ENCODE results near the gene SNPH.

SNPH gene

DNA sequence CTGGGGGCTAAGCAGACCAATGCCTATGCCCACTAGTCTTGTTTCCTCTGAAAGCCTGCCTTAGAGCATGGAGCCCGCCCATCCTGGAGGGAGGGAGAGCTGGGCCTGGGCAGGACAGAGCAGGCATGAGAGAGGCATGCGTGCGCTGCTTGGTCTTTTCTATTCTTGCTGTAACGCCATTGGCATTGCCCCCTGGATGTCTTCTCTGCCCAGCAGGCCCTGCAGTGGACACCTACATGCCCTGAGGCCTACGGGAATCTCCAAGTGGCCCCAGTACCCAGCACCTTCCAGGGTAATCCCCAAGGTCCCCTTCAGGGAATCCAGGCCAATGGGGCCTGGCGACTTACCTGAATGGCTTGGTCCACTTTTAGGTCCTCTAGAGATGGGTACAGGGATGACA is 53.9 kb downstream of the SNPH start:
- Histone ChIP-seq H3K27ac (ENCODE audit: low read depth, low read length) (no peak overlapping the region), H3K4me1 (ENCODE audit: insufficient read depth, low read length) (no peaks in the 10 kb centered on the region), H3K9ac (ENCODE audit: low read depth, low read length) (no peak overlapping the region), H3K27me3 (ENCODE audit: insufficient read depth, low read length) (no peaks in the 10 kb centered on the region; the same call in 1 of the 2 replicates), H3K4me3 (ENCODE audit: low read length) (no peak overlapping the region), H3K9me3 (ENCODE audit: insufficient read depth, low read depth, low read length) (no peaks in the 10 kb centered on the region), H3K36me3 (ENCODE audit: insufficient read depth, low read length) (no peaks in the 10 kb centered on the region)
- whole genome bisulfite sequencing: 85% methylated on average over 6 of the region's 6 CpGs

DNA sequence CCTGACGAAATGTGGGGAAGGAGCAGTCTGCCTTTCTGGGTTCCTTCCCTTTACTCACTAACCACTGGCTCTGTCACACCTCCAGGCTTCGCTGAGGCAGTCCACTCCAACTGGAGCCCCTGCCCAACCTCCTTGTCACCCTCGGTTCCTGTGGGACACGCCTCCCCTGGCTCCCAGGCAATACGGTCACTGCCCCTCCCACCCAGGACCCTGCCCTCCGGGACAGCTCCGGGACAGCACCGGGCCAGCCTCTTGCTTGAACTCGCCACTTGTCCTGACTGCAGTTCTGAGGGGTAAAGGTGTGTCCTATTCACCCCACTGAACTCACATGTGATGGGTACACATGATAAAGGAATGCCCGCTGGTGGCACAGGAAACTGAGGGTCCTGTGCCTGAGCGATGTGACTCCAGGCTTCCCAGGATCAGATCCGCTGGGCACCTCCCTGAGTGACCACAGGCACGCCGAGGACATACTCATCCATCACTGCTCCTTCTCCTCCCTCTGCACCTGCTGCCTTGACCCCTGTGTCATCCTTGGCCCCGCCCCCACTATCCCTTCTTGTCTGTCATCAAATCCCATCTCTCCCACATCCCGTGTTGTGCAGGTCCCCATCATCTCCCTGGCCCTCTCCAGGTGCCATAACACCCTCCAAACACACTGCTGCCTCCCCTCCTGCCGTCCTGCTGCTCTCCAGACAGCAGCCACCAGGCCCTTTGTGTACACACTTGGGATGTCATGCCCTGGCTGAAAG is 55.0 kb downstream of the SNPH start:
- no peak overlapping the region for H3K27ac ChIP-seq (ENCODE audit: low read depth, low read length)
- H3K4me3 ChIP-seq (ENCODE audit: low read length): no peak overlapping the region
- no peaks in the 10 kb centered on the region for H3K36me3 ChIP-seq (ENCODE audit: insufficient read depth, low read length)
- peaks cover 2% of the 10 kb centered on the region; the same call in 1 of the 2 replicates for H3K4me1 ChIP-seq (ENCODE audit: insufficient read depth, low read length)
- no peak overlapping the region for H3K9ac ChIP-seq (ENCODE audit: low read depth, low read length)
- H3K27me3 ChIP-seq (ENCODE audit: insufficient read depth, low read length): no peaks in the 10 kb centered on the region; the same call in 1 of the 2 replicates
- 83% methylated on average over 17 of the region's 17 CpGs for WGBS
- H3K9me3 ChIP-seq (ENCODE audit: insufficient read depth, low read depth, low read length): no peaks in the 10 kb centered on the region

DNA sequence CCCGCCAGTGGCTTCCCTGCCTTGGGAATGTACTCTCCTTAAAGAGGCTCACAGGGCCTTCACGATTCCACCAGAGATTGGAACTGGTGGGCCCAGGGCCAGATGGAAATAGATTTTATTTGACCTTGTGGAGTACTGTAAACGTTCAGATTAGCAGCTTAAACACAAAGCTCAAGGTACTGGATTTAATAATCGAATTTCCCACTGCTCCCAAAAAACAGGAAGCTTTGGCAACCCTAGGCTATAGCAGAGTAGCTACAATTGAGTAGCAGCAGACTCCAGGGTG is 55.5 kb downstream of the SNPH start:
- whole genome bisulfite sequencing: 85% methylated on average over 4 of the region's 4 CpGs
- Histone ChIP-seq H3K4me1 (ENCODE audit: insufficient read depth, low read length) (peaks cover 7% of the 10 kb centered on the region; the same call in 1 of the 2 replicates), H3K27ac (ENCODE audit: low read depth, low read length) (no peak overlapping the region), H3K36me3 (ENCODE audit: insufficient read depth, low read length) (no peaks in the 10 kb centered on the region), H3K9me3 (ENCODE audit: insufficient read depth, low read depth, low read length) (no peaks in the 10 kb centered on the region), H3K27me3 (ENCODE audit: insufficient read depth, low read length) (no peaks in the 10 kb centered on the region), H3K9ac (ENCODE audit: low read depth, low read length) (no peak overlapping the region), H3K4me3 (ENCODE audit: low read length) (no peak overlapping the region)

DNA sequence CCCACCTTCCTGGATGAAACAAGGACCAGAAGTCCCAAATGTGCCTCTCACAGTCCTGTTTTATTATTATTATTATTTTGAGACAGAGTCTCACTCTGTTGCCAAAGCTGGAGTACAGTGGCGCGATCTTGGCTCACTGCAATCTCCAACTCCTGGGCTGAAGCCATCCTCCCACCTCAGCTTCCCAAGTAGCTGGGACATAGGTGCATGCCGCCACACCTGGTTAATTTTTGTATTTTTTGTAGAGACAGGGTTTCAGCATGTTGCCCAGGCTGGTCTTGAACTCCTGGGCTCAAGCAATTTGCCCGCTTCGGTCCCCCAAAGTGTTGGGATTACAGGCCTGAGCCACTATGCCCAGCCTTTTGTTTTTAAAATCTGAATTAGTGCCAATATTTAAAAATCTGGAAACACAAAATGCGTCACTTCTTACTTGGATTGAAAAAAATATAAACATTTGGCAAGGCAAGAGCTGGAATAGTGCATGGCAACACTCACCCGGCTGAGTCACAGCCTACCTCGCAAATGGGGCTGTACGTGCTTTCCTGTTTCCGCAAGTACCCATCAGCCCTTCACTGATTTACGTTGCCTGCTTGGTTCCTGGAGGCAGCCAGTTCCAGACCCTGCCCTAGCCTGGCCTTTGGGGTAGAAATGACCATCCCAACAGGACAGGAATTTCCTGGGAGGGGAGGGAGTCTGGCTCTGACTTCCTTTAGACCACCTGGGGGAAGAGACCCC is 56.6 kb downstream of the SNPH start:
- no peak overlapping the region for H3K9ac ChIP-seq (ENCODE audit: low read depth, low read length)
- H3K9me3 ChIP-seq (ENCODE audit: insufficient read depth, low read depth, low read length): no peaks in the 10 kb centered on the region
- H3K4me1 ChIP-seq (ENCODE audit: insufficient read depth, low read length): peaks cover 7% of the 10 kb centered on the region; the same call in 1 of the 2 replicates
- WGBS: 89% methylated on average over 11 of the region's 11 CpGs
- no peak overlapping the region for H3K4me3 ChIP-seq (ENCODE audit: low read length)
- H3K27me3 ChIP-seq (ENCODE audit: insufficient read depth, low read length): no peaks in the 10 kb centered on the region
- no peaks in the 10 kb centered on the region for H3K36me3 ChIP-seq (ENCODE audit: insufficient read depth, low read length)
- H3K27ac ChIP-seq (ENCODE audit: low read depth, low read length): no peak overlapping the region

DNA sequence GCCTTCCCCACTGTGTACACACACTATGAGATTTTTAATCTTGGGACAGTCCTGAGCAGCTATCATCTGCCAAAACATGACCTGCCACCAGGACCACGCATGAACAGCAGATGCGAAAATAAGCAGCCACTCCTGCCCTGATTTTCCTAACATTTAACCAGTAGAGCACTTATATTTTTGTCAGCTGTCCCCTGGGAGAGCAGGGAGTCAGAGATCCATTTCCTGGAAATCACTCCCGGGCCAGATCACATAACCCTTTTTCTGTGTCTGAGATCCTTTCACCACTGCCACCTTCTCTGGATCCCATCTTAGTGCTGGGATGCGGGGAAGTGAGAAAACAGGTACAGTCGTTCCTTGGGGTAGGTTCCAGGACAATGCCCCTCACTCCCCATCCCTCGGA is 57.2 kb downstream of the SNPH start:
- 91% methylated on average over 6 of the region's 6 CpGs for WGBS
- Histone ChIP-seq H3K27me3 (ENCODE audit: insufficient read depth, low read length) (no peaks in the 10 kb centered on the region), H3K27ac (ENCODE audit: low read depth, low read length) (no peak overlapping the region), H3K9me3 (ENCODE audit: insufficient read depth, low read depth, low read length) (no peaks in the 10 kb centered on the region), H3K9ac (ENCODE audit: low read depth, low read length) (no peak overlapping the region), H3K4me3 (ENCODE audit: low read length) (no peak overlapping the region), H3K36me3 (ENCODE audit: insufficient read depth, low read length) (no peaks in the 10 kb centered on the region), H3K4me1 (ENCODE audit: insufficient read depth, low read length) (peaks cover 7% of the 10 kb centered on the region; the same call in 1 of the 2 replicates)

DNA sequence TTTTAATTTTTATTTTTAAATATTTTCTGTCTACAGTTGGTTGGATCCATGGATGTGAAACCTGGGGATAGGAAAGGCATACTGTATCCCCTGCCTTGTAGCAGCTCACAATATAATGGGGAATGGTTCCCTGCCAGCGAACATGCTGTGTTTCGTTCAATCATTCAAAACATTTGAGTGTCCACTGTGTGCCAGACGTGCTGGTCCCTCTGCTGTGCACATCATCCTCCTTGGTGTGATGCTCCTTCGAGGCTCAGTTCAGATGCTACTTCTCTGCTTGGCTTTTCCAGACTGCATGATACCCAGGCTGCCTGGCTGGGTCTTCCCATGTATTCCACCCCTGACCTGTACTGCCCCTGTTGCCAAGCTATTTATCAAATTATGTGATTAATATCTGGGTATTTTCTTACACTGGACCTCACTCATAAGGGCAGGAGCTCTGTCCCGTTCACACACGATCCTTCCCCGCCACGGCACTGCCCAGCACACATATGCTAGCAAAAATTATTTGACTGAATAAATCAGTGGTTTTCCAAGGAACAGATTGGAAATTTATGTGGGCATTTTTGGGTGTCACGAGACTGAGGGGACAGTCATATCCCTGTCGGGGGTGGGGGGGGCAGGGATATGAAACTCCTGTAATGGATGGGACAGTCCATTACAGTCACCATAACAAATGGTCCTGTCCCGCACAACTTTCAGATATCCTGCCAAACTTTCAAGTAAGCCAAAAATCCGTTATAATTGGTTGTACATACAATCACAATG is 57.9 kb downstream of the SNPH start:
- peaks cover 7% of the 10 kb centered on the region; the same call in 1 of the 2 replicates for H3K4me1 ChIP-seq (ENCODE audit: insufficient read depth, low read length)
- no peaks in the 10 kb centered on the region for H3K9me3 ChIP-seq (ENCODE audit: insufficient read depth, low read depth, low read length)
- no peak overlapping the region for H3K4me3 ChIP-seq (ENCODE audit: low read length)
- H3K9ac ChIP-seq (ENCODE audit: low read depth, low read length): no peak overlapping the region
- WGBS: 91% methylated on average over 12 of the region's 12 CpGs
- no peaks in the 10 kb centered on the region for H3K27me3 ChIP-seq (ENCODE audit: insufficient read depth, low read length)
- H3K36me3 ChIP-seq (ENCODE audit: insufficient read depth, low read length): no peaks in the 10 kb centered on the region
- H3K27ac ChIP-seq (ENCODE audit: low read depth, low read length): no peak overlapping the region

DNA sequence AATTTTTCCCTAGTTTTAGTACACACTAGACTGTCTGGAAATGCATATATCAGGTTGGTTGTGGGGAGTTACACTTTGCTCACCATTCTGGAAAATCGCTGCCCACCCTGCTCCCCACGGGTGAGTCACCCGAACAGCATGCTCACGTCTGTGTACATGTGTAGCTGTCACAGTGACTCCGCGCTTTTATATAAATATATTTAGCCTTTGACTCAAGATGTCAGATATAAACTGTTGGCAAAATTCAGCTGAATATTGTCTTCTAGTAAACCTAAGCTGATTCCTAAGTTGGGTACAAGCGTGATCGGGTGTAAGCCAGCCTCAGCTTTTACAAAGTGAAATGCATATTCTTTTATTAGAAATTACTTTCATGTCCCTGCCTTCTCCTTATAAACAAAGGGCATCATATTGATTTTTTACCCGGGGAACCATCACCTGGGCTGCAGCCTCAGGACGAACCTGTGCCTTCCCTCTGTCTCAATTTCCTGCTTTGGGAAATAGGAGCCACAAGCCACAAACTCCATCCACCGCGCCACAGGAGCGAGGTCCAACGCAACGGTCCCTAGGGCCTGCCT is 58.6 kb downstream of the SNPH start:
- no peaks in the 10 kb centered on the region for H3K27me3 ChIP-seq (ENCODE audit: insufficient read depth, low read length)
- no peaks in the 10 kb centered on the region for H3K36me3 ChIP-seq (ENCODE audit: insufficient read depth, low read length)
- H3K27ac ChIP-seq (ENCODE audit: low read depth, low read length): no peak overlapping the region
- peaks cover 7% of the 10 kb centered on the region; the same call in 1 of the 2 replicates for H3K4me1 ChIP-seq (ENCODE audit: insufficient read depth, low read length)
- peak overlapping the region; percentile 95 for H3K4me3 ChIP-seq (ENCODE audit: low read length)
- peak overlapping the region; percentile 98; the same call in 1 of the 2 replicates for H3K9ac ChIP-seq (ENCODE audit: low read depth, low read length)
- 46% methylated on average over 15 of the region's 15 CpGs for WGBS
- no peaks in the 10 kb centered on the region for H3K9me3 ChIP-seq (ENCODE audit: insufficient read depth, low read depth, low read length)

DNA sequence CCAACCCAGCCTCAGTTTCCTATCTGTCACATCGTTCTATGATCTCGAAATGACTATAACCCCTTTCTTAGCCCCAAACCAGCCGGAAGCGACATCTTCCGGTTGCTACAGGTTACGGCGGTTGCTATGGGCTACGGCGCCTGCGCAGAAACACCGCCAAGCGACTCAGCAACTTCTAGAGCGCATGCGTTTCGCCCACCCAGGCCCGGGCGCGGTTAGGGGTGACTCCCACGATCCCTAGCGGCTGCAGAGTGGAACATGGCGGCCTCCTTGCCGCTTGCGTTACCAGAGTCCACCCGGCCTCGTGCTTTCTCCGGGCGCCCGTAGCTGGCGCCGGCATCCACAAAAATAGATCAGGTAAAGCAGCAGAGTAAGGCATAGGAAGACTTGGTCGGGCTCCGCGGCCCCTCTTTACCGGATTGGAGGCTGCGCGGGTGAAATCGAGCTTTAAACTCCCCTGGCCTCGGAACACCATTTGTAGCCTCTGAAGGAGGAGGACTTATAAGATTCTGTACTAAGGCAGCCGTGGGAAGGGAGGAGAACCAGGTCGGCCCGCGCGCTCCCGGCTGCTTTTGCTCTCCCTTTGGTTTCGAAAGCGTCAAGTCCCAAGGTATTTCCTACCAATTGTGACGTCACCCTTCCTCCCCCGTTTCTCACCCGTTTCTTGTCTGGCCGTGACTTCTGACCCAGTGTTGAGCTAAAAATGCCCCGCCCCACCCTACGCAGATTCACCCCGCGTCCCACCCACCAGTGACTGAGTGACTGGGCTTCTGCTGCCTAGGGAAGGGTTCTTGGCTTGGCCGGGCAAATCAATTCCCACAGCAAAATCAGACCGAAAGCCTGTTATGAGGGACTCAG is 59.3 kb downstream of the SNPH start:
- Histone ChIP-seq H3K27ac (ENCODE audit: low read depth, low read length) (peak overlapping the region; percentile 91), H3K4me1 (ENCODE audit: insufficient read depth, low read length) (peaks cover 7% of the 10 kb centered on the region; the same call in 1 of the 2 replicates), H3K4me3 (ENCODE audit: low read length) (peak overlapping the region; percentile 95), H3K27me3 (ENCODE audit: insufficient read depth, low read length) (no peaks in the 10 kb centered on the region), H3K36me3 (ENCODE audit: insufficient read depth, low read length) (no peaks in the 10 kb centered on the region), H3K9ac (ENCODE audit: low read depth, low read length) (peak overlapping the region; percentile 98), H3K9me3 (ENCODE audit: insufficient read depth, low read depth, low read length) (no peaks in the 10 kb centered on the region)
- WGBS: under 1% methylated on average over 56 of the region's 56 CpGs

DNA sequence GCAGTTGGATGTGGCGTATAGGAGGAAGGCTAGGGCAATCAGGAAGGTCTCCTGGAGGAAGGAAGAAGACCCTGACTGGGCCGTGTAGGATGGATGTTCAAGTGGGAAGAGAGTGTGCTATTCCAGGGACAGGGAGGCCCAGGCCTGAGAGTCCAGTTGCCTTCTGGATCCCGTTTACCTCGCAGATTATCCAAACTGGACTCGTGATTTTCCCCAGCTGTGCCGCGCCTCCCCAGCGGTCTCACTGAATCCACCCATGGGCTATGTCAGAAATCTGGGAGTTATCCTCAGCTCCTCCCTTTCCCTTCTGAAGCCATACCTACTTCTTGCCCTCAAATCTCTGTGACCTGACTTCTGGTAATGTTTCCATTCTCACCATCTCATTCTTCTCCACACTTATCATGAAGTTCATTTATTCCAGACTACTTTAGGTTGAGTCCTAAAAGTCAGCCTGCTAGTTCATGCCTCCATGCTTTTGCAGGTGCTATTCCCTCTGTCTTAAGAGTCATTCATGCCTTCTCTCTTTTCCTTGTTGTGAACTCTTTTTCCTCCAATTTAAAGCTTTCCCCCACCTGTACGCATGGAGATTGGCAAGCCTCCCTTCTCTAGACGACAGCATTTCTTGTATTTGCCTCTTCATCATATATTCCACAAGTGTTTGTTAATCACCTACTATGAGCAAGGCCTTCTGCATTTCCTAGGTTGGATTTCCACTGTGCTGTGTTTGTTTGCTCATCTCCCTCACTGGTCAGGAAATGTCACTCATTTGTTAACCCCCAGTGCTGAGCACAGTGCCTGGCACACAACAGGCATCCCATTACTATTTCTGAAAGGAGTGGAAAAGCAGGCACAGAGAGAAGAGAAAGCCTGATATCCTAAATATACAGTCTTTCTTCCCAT is 60.2 kb downstream of the SNPH start:
- H3K4me1 ChIP-seq (ENCODE audit: insufficient read depth, low read length): peaks cover 7% of the 10 kb centered on the region; the same call in 1 of the 2 replicates
- H3K36me3 ChIP-seq (ENCODE audit: insufficient read depth, low read length): no peaks in the 10 kb centered on the region
- H3K27ac ChIP-seq (ENCODE audit: low read depth, low read length): peak overlapping the region; percentile 91
- peak overlapping the region; percentile 98 for H3K9ac ChIP-seq (ENCODE audit: low read depth, low read length)
- no peaks in the 10 kb centered on the region for H3K27me3 ChIP-seq (ENCODE audit: insufficient read depth, low read length)
- peak overlapping the region; percentile 95 for H3K4me3 ChIP-seq (ENCODE audit: low read length)
- no peaks in the 10 kb centered on the region for H3K9me3 ChIP-seq (ENCODE audit: insufficient read depth, low read depth, low read length)
- WGBS: 48% methylated on average over 10 of the region's 10 CpGs

Data from HUES64 (cell line).